Measurements from ENCODE around the gene XRCC6. TPM values are rescaled to one million over a fixed set of nuclear protein-coding genes. Genes with fewer than 3 reads are reported as not detected.

XRCC6 gene
- total and polyA plus RNA-seq, 2 of the 4 experiments (the other 2 are of a cell fraction), result 202 to 401 TPM

- dilution Hi-C loops (cut with HindIII; ENCODE audit: low sequenced_read_pairs, unreplicated experiment), result no loop called here
- no peak overlapping the region for H2BK5ac ChIP-seq (ENCODE audit: low read depth, low read length, poor library complexity, severe bottlenecking)
- POLR2A ChIA-PET (ENCODE audit: unreplicated experiment), result interaction anchor here (0.5 kb wide), 1 partner anchor 16 kb away, joined by 3 read pairs; no protein-coding TSS in a partner anchor
Observed at GRCh38 chr22:41582694-41583093, 38.4 kb upstream of the XRCC6 start.

More at GRCh38 chr22:41582694-41583093, 38.4 kb upstream of the XRCC6 start:
- no peak overlapping the region for H2AK5ac ChIP-seq (ENCODE audit: low read depth, low read length)
- no peak overlapping the region for H3K27ac ChIP-seq (ENCODE audit: insufficient read depth, low read length)
- no peaks in the 10 kb centered on the region for H3K27me3 ChIP-seq (ENCODE audit: control insufficient read depth, insufficient read depth, low read length)
- ATAC-seq (ENCODE audit: low read depth), result no peak
- no peak overlapping the region for H2BK120ac ChIP-seq (ENCODE audit: low read depth, low read length)
- H3K4ac ChIP-seq (ENCODE audit: low read depth, low read length), result no peak overlapping the region
- DNase-seq, result no peak
- no peak overlapping the region for H3K14ac ChIP-seq (replicated peaks; ENCODE audit: low read depth, low read length)
- H3K79me1 ChIP-seq (ENCODE audit: low read depth in 1 of 2, low read length in 2 of 2), result peaks cover 23 to 52% of the 10 kb centered on the region in 2 experiments
- intact Hi-C loops (cut with micrococcal nuclease) (no loop called here), in situ Hi-C loops (cut with MboI; ENCODE audit: low sequenced_read_pairs) (no loop called here)
- CTCF ChIA-PET, result no interaction called here
- H4K5ac ChIP-seq (ENCODE audit: low read depth, low read length), result no peak overlapping the region
- H4K91ac ChIP-seq (ENCODE audit: insufficient read depth, low read depth, low read length), result no peak overlapping the region
- H2AK9ac ChIP-seq (replicated peaks; ENCODE audit: low read depth, low read length, poor library complexity), result no peak overlapping the region
- H4K20me1 ChIP-seq (ENCODE audit: insufficient read depth, low read length), result peaks cover 3% of the 10 kb centered on the region; the same call in 1 of the 2 replicates
- no peak overlapping the region for H3K56ac ChIP-seq (ENCODE audit: extremely low read depth, insufficient read depth, low read length)
- TF ChIP-seq NFE2L2 (IDR thresholded peaks at IDR 0.05; ENCODE audit: low read depth, low read length), result no peak
- TF ChIP-seq MAZ (IDR thresholded peaks at IDR 0.05; ENCODE audit: borderline replicate concordance, low read depth, low read length), result no peak
- no peak for TF ChIP-seq FOS (IDR thresholded peaks at IDR 0.05; ENCODE audit: low read depth, low read length)
- no peak for TF ChIP-seq RFX5 (IDR thresholded peaks at IDR 0.05; ENCODE audit: low read depth, low read length)
- TF ChIP-seq POLR2A (IDR thresholded peaks at IDR 0.05; ENCODE audit: low read depth, low read length), result no peak
- TF ChIP-seq MAFK (IDR thresholded peaks at IDR 0.05; ENCODE audit: low read depth, low read length), result no peak
- TF ChIP-seq BHLHE40 (IDR thresholded peaks at IDR 0.05; ENCODE audit: low read depth, low read length), result no peak
- TF ChIP-seq USF2 (IDR thresholded peaks at IDR 0.05; ENCODE audit: low read depth, low read length), result no peak
- no peak for TF ChIP-seq CEBPB (IDR thresholded peaks at IDR 0.05; ENCODE audit: low read depth, low read length)
- no peak for TF ChIP-seq RCOR1 (IDR thresholded peaks at IDR 0.05; ENCODE audit: insufficient replicate concordance, low read length)
- TF ChIP-seq, protein P1, sequence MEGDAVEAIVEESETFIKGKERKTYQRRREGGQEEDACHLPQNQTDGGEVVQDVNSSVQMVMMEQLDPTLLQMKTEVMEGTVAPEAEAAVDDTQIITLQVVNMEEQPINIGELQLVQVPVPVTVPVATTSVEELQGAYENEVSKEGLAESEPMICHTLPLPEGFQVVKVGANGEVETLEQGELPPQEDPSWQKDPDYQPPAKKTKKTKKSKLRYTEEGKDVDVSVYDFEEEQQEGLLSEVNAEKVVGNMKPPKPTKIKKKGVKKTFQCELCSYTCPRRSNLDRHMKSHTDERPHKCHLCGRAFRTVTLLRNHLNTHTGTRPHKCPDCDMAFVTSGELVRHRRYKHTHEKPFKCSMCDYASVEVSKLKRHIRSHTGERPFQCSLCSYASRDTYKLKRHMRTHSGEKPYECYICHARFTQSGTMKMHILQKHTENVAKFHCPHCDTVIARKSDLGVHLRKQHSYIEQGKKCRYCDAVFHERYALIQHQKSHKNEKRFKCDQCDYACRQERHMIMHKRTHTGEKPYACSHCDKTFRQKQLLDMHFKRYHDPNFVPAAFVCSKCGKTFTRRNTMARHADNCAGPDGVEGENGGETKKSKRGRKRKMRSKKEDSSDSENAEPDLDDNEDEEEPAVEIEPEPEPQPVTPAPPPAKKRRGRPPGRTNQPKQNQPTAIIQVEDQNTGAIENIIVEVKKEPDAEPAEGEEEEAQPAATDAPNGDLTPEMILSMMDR (conservative IDR thresholded peaks at IDR 0.05; ENCODE audit: low read depth, low read length), result no peak
- TF ChIP-seq MXI1 (IDR thresholded peaks at IDR 0.05; ENCODE audit: borderline replicate concordance, low read depth, low read length), result no peak
- TF ChIP-seq ELK1 (IDR thresholded peaks at IDR 0.05; ENCODE audit: borderline replicate concordance, low read depth, low read length), result no peak
- TF ChIP-seq SMC3 (IDR thresholded peaks at IDR 0.05; ENCODE audit: low read depth, low read length), result no peak
- no peak for TF ChIP-seq RAD21 (IDR thresholded peaks at IDR 0.05; ENCODE audit: low read length)
- TF ChIP-seq CHD1 (IDR thresholded peaks at IDR 0.05; ENCODE audit: low read depth, low read length), result no peak
- H3K18ac ChIP-seq (ENCODE audit: low read depth, low read length), result no peak overlapping the region
- no peak overlapping the region for H3K9ac ChIP-seq (ENCODE audit: low read depth, low read length)
- H3K4me1 ChIP-seq (ENCODE audit: control insufficient read depth, insufficient read depth, low read length), result no peaks in the 10 kb centered on the region
- no peak overlapping the region for H2BK20ac ChIP-seq (ENCODE audit: low read depth, low read length)
- no peaks in the 10 kb centered on the region for H3K9me3 ChIP-seq (ENCODE audit: control insufficient read depth, insufficient read depth, low read length)
- H3K36me3 ChIP-seq (ENCODE audit: control insufficient read depth, insufficient read depth, low read length), result peaks cover 49% of the 10 kb centered on the region
- no peak overlapping the region for H3K23ac ChIP-seq (ENCODE audit: low read depth, low read length)
- H3K4me3 ChIP-seq (ENCODE audit: insufficient read depth, low read depth, low read length), result no peak overlapping the region
- no TSS peak for BruUV-seq (replicated peaks)
- WGBS, 2 experiments (ENCODE audit: extremely low coverage in 2 of 2, insufficient read length in 1 of 2), result 85% methylated on average over 6 of the region's 8 CpGs; no CpG with 5 or more reads in 1 of the 2 experiments
- no peak overlapping the region for H2AFZ ChIP-seq (replicated peaks; ENCODE audit: low read length, poor library complexity)
- H4K8ac ChIP-seq (ENCODE audit: low read depth in 2 of 2, low read length in 2 of 2), result no peak overlapping the region
- no peaks in the 10 kb centered on the region; the same call in 1 of the 2 replicates for H3K9me1 ChIP-seq (ENCODE audit: insufficient read depth, low read length)
- H2BK15ac ChIP-seq (ENCODE audit: low read depth, low read length), result no peak overlapping the region
- H3K4me2 ChIP-seq (ENCODE audit: low read depth, low read length), result no peak overlapping the region
